Measurements from ENCODE around the gene LRRC63.

DNA sequence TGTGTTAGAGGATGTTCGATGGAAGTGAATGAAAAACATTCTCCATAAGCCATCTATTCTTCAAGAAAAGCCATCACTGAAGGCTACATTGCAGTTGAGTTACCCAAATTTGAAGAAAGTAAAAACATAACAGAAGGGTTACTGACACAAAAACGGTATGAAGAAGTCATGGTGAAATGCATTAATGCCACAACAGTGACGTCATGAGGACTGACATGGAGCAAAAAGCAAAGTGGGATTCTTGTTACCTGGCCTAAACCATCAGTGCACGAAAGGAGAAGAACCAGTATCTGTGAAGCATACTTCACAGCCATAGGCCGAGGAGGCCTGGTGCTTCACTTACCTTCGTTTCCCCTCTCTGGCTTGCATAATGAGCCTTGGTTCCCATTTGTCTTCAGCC is 58.7 kb downstream of the LRRC63 start:
- TF ChIP-seq POLR2AphosphoS5 (IDR thresholded peaks at IDR 0.05; ENCODE audit: low read depth, low read length): no peak
- TF ChIP-seq POLR2A (IDR thresholded peaks at IDR 0.05; ENCODE audit: low read depth, low read length): no peak
- no peak for TF ChIP-seq TAF1 (IDR thresholded peaks at IDR 0.05; ENCODE audit: borderline replicate concordance, low read depth, low read length)

Data from GM12892 (cell line).